HG02678 (cell line): ENCODE measurements around the gene IFT74.

Source experiments
- ATAC-seq: cut with Tn5 transposase; IDR thresholded peaks from one replicate; pipeline ENCODE4 v1.9.1; 2021; ENCODE audit warnings: mild to moderate bottlenecking, moderate library complexity; ENCODE audit not compliant: unreplicated experiment

Gene IFT74

GRCh38 chr9:26955921-26956859 is at the start of gene IFT74:
TSS of gene IFT74 (plus strand) at chr9:26956412. CDS start at chr9:26961968, 5,556 bp downstream.
- ATAC-seq, result peak; percentile 98

- no peak for ATAC-seq
Measured at GRCh38 chr9:26913138-26913668, 43.0 kb upstream of the IFT74 start.

- ATAC-seq, result no peak
Measured at GRCh38 chr9:26919698-26920097, 36.5 kb upstream of the IFT74 start.

GRCh38 chr9:26925609-26926008 is 30.6 kb upstream of the IFT74 start:
- ATAC-seq, result no peak

- ATAC-seq, result no peak
Measured at GRCh38 chr9:26928902-26929495, 27.2 kb upstream of the IFT74 start.

GRCh38 chr9:26935847-26936246 is 20.4 kb upstream of the IFT74 start:
- ATAC-seq, result no peak

- ATAC-seq, result no peak
Measured at GRCh38 chr9:26937816-26938371, 18.3 kb upstream of the IFT74 start.

GRCh38 chr9:26939955-26940711 is 16.1 kb upstream of the IFT74 start:
- ATAC-seq, result no peak

GRCh38 chr9:26940779-26941178 is 15.4 kb upstream of the IFT74 start:
- no peak for ATAC-seq

GRCh38 chr9:26945591-26945990 is 10.6 kb upstream of the IFT74 start:
- ATAC-seq, result no peak

GRCh38 chr9:26946753-26947727 is 9.2 kb upstream of the IFT74 start, which contains the start of gene PLAA:
TSS of gene PLAA (minus strand) at chr9:26947242. CDS start at chr9:26947045, 197 bp downstream.
- ATAC-seq, result peak; percentile 98

- ATAC-seq, result no peak
Measured at GRCh38 chr9:26947736-26948135, 8.5 kb upstream of the IFT74 start.

- ATAC-seq, result no peak
Measured at GRCh38 chr9:26949637-26950069, 6.6 kb upstream of the IFT74 start.

- ATAC-seq, result no peak
Measured at GRCh38 chr9:26950521-26950920, 5.7 kb upstream of the IFT74 start.

GRCh38 chr9:26951794-26952193 is 4.4 kb upstream of the IFT74 start:
- no peak for ATAC-seq

GRCh38 chr9:26954050-26954508 is 2.1 kb upstream of the IFT74 start:
- no peak for ATAC-seq

GRCh38 chr9:26955222-26955903 is 849 bp upstream of the IFT74 start:
- ATAC-seq, result peak; percentile 30

- no peak for ATAC-seq
Measured at GRCh38 chr9:26956860-26957233, 635 bp downstream of the IFT74 start.

GRCh38 chr9:26971721-26972120 is 15.5 kb downstream of the IFT74 start:
- no peak for ATAC-seq
